ENCODE results near the gene MYL7.
"Not testable (repeated sequence)": the region's sequence is repeated elsewhere in the genome, so short reads cannot be mapped to it uniquely, and the experiment has no call there.

GRCh38 chr7:44174694-44174948 is 33.5 kb upstream of the MYL7 start:
- not testable (repeated sequence) for TF ChIP-seq CTCF (conservative IDR thresholded peaks at IDR 0.05; ENCODE audit: low read depth, low read length); CHD1 (IDR thresholded peaks at IDR 0.05; ENCODE audit: low read depth, low read length); POLR2A (IDR thresholded peaks at IDR 0.05; ENCODE audit: low read depth, low read length); RAD21 (IDR thresholded peaks at IDR 0.05; ENCODE audit: low read length); RFX5 (IDR thresholded peaks at IDR 0.05; ENCODE audit: low read depth, low read length); CEBPB (IDR thresholded peaks at IDR 0.05; ENCODE audit: low read depth, low read length); MAFK (IDR thresholded peaks at IDR 0.05; ENCODE audit: low read depth, low read length); NFE2L2 (IDR thresholded peaks at IDR 0.05; ENCODE audit: low read depth, low read length); SMC3 (IDR thresholded peaks at IDR 0.05; ENCODE audit: low read depth, low read length); RCOR1 (IDR thresholded peaks at IDR 0.05; ENCODE audit: insufficient replicate concordance, low read length); USF2 (IDR thresholded peaks at IDR 0.05; ENCODE audit: low read depth, low read length); BHLHE40 (IDR thresholded peaks at IDR 0.05; ENCODE audit: low read depth, low read length)
